HG02973 (cell line): ENCODE measurements around the gene EXPH5.
"Not testable (repeated sequence)": the region's sequence is repeated elsewhere in the genome, so short reads cannot be mapped to it uniquely, and the experiment has no call there.

Experiments used
- ATAC-seq: cut with Tn5 transposase; IDR thresholded peaks from one replicate; pipeline ENCODE4 v1.9.1; 2021; ENCODE audit warnings: moderate library complexity; ENCODE audit not compliant: unreplicated experiment

Gene EXPH5

GRCh38 chr11:108602818-108603217, 9.2 kb upstream of the EXPH5 start:
- ATAC-seq: not testable (repeated sequence)

- ATAC-seq: no peak
Observed at GRCh38 chr11:108601150-108601549, 7.6 kb upstream of the EXPH5 start.

- ATAC-seq: no peak
Observed at GRCh38 chr11:108599978-108600377, 6.4 kb upstream of the EXPH5 start.

- ATAC-seq: no peak
Observed at GRCh38 chr11:108597736-108598355, 4.3 kb upstream of the EXPH5 start.

GRCh38 chr11:108596701-108597100, 3.1 kb upstream of the EXPH5 start:
- ATAC-seq: no peak

DNA sequence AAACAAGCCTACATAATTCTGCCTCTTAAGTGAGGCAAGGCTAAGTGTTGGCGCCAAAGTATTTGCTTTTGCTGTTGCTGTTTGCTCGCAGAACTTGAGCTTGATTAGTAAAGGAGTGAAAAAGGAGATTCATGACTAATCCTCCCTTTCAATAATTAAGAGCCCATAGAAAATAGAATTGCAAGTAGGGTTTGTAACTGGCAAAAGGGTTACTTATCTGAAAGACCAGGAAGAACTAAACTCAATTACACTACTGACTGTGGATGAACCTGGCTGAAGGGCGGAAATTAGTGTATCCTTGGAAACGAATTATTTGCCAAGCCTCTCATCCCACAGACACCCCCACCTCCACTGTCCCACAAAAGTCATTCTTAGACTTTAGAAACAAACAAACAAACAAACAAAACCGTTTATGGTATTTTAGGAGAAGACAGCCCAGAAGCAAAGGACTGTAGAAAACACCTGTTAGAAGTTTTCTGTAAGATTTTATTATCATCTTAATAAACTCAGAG, 411 bp upstream of the EXPH5 start:
- ATAC-seq: no peak

- peak; percentile 22 for ATAC-seq
Observed at GRCh38 chr11:108592591-108593213, 866 bp downstream of the EXPH5 start.

DNA sequence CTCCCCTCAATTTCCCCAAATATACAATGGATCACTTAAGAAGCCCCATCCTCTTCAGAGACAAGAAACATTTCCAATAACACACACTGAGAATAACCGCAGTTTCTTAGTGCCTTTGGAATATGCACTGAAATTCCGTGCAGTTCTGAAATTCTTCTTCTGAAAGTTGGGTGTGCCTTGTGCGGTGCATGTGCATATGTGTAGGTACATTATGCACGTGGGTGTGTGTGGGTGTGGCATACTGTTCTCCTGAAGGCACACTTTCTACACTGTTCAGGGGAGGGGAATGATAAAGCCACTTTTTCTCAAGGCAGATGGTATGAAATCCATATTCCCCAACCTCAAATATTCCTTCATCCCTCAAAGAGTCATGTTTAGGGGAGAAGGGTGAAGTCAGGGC, 1.7 kb downstream of the EXPH5 start:
- ATAC-seq: no peak

DNA sequence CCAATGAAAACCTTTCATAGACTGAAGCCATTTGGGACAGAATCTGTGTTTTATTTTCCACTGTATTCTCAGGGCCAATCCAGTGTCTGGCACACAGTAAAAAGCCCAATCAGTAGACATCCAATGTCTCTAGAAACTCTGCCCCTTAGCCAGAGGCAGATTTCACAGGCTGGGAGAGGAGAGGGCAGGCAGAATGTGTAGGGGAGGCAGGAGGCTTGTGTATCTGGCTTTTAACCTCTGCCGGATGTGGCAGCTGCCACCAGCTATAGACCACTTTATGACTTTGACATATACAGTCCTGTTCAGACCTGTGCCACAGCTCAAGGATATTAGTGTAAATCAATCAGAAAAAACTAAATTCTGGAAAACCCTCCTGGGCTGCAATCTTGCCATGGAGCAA, 4.4 kb downstream of the EXPH5 start:
- no peak for ATAC-seq

DNA sequence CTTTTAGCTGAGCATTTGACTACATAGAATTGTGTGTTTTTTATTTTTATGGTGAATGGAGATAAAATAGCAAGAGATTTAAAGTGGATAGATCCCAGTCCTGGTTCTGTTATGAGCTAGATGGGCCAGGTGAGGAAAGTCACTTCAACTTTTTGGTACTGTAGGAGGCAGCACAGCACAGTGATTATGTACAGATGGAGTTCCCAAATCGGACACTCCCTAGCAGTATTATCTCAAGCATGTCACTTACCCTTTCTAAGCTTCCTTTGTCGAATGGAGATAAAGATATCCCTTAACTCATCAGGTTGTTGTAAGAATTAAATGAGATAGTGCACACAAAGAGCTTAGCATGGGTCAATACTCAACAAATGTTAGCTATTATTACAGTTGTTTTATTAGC, 5.3 kb downstream of the EXPH5 start:
- no peak for ATAC-seq

GRCh38 chr11:108587109-108587508, 6.5 kb downstream of the EXPH5 start:
- ATAC-seq: peak; percentile 69

- ATAC-seq: no peak
Observed at GRCh38 chr11:108586600-108586999, 7.0 kb downstream of the EXPH5 start.

- not testable (repeated sequence) for ATAC-seq
Observed at GRCh38 chr11:108586185-108586584, 7.4 kb downstream of the EXPH5 start.

DNA sequence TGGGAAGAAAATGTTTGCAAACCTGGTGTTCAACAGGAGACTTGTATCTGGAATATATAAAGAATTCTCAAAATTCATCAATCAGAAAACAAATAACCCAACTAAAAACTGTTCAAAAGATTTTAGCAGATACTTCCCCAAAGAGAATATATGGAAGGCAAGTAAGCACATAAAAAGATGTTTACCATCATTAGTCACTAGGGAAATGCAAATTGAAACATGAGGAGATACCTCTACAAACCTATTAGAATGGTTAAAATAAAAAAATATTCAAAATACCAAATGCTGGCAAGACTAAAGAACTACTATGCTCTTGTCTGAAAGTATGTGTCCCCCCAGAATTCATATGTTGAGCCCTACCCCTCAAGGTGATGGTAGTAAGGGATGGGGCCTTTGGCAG, 8.6 kb downstream of the EXPH5 start:
- no peak for ATAC-seq

DNA sequence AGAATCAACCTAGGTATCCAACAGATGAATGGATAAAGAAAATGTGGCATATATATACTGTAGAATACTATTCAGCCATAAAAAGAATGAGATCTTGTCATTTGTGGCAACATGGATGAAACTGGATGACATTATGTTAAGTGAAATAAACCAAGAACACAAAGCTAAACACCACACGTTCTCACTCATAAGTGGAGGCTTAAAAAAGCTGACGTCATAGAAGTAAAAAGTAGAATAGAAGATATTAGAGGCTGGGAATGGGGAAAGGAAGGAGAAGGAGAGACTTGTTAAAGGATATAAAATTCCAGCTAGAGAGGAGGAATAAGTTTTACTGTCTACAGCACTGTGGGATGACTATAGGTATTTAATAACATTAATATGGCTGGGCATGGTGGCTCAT, 12.9 kb downstream of the EXPH5 start:
- ATAC-seq: no peak

- no peak for ATAC-seq
Observed at GRCh38 chr11:108580043-108580442, 13.5 kb downstream of the EXPH5 start.

- ATAC-seq: no peak
Observed at GRCh38 chr11:108576523-108576922, 17.0 kb downstream of the EXPH5 start.

- no peak for ATAC-seq
Observed at GRCh38 chr11:108574675-108575074, 18.9 kb downstream of the EXPH5 start.

GRCh38 chr11:108571001-108571400, 22.6 kb downstream of the EXPH5 start:
- no peak for ATAC-seq

DNA sequence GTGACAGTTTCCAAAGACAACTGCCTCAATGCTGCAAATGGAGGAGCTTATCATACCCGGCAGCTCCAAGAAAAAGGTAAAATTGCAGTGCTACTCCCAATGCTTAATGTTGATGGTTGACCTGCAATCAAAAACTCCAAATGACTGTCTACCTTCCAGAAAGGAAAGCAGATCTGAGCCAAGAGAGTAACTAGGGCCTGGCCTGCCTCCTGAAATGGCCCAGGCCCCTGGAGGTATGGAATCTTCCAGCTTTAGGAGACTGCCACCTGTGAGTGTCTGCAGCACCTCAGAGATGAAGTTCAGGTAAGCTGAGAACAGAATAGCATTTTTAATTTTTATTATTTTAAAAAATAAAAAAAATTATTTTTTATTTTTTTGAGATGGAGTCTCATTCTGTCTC, 23.7 kb downstream of the EXPH5 start:
- no peak for ATAC-seq

DNA sequence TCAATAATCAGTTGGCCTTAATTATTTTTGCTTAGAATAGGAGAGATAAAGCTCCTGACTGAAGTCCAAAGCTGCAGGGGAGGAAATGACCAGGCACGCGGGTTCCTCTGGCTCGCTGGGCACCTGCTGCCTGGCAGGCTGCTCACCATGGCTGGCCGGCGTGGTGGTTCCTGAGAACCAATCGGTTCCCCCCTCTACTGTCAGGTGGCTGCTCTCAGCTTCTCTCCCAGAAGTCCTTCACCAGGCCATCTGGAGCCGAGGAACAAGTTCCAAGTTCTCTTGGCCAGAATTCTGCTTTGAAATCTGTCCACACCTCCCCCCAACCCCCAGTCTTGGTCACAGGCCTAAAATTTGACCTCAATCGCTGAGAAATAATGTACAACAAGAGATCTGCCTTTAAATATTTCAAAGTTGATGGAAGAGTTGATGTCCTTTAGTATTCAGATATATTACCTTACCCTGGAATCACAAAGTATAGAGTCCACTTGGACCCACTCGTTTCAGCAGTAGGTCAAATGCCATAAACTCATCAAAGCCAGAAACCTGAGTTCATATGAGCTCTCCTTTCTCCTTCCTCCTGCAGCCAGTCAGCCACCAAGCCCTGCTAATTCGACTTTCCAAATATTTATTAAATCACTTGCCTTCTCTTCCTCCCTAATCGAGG, 25.2 kb downstream of the EXPH5 start:
- ATAC-seq: no peak

DNA sequence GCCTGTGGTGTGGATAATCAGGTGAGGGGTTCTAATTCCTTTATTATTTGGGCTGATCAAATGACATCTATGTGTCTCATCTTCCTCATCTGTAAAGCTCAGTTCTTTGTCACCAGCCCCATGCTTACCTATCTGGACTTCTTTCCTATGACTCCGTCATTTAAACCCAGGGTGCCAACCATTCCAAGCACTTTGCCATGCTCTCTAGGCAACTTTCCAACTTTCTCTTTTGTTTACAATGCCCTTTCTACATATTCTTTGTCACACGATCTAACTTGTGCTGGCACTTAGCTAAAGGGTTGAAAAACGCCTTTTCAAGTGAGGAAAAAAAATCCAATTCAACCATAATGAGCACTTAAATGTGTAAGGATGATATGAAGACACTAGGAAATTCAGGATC, 27.9 kb downstream of the EXPH5 start:
- ATAC-seq: no peak
